ENCODE measurements around the gene EDARADD.

DNA sequence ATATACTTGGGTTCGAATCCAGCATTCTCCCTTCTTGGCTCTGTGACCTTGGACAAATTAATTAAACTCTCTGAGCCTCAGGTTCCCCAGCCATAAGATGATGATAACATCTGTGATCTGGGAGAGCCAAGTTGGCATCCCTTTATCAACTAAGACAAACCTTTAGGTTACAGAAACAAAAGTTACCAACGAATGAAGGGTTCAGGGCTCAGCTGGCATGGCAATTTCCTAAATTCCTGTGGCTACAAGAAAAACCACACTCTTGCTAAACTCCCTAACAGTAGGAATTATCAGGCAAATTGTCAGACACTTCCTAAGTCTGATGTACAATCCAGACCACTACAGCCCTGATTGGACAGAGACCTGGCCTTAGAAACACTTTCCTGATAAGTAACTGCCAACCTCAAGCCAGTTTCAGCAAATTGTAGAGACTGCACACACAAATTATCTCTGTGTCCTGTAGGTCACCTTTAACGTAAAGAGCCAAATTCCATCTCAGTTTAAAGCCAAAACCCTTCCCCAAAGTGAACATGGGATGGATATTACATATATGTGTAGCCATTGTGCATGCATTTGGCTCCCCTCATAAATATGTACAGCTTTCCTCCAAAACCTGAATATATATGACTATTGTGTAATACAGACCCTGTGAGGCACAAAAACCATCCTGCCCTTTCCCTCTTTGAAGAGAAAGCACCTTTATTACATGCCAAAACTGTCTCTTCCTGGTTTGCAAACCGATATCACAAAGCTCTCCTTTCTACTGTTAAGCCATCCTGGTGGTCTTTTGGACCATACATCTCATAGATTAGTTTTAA is 39.5 kb upstream of the EDARADD start:
- no peak for TF ChIP-seq CTCF (conservative IDR thresholded peaks at IDR 0.05; ENCODE audit: low read depth, low read length)
- TF ChIP-seq EZH2 (IDR thresholded peaks at IDR 0.05; ENCODE audit: borderline replicate concordance, low read depth, low read length, poor library complexity, severe bottlenecking), result no peak

Measured in A673 (cell line).